GM04504 (cell line): Measurements from ENCODE around the gene PLAAT3.
"Not testable (repeated sequence)": the region's sequence is repeated elsewhere in the genome, so short reads cannot be mapped to it uniquely, and the experiment has no call there.

ENCODE experiments used
- DNase-seq: peaks from one replicate; pipeline ENCODE4 v3.0.0-alpha.2; 2012; ENCODE audit warnings: low read depth

PLAAT3 gene

DNA sequence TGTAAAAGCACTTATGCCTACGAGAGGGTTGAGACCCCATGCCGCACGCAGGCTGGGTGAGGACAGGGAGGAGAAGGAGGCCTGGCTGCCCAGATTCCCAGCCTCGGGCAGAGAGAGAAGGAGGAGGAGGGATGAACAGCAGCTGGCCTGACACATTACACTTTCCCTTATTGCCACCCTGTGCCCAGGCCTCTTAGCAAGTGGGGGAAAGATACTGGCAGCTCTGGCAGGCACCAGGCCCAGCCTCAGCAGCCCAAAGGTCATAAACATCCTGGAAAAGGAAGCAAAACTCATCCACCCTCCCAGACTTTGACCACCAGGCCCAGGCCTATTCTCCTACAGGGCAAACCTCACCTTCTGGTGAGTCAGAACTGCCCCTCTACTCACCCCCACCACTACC, 4.7 kb downstream of the PLAAT3 start:
- DNase-seq = no peak

DNA sequence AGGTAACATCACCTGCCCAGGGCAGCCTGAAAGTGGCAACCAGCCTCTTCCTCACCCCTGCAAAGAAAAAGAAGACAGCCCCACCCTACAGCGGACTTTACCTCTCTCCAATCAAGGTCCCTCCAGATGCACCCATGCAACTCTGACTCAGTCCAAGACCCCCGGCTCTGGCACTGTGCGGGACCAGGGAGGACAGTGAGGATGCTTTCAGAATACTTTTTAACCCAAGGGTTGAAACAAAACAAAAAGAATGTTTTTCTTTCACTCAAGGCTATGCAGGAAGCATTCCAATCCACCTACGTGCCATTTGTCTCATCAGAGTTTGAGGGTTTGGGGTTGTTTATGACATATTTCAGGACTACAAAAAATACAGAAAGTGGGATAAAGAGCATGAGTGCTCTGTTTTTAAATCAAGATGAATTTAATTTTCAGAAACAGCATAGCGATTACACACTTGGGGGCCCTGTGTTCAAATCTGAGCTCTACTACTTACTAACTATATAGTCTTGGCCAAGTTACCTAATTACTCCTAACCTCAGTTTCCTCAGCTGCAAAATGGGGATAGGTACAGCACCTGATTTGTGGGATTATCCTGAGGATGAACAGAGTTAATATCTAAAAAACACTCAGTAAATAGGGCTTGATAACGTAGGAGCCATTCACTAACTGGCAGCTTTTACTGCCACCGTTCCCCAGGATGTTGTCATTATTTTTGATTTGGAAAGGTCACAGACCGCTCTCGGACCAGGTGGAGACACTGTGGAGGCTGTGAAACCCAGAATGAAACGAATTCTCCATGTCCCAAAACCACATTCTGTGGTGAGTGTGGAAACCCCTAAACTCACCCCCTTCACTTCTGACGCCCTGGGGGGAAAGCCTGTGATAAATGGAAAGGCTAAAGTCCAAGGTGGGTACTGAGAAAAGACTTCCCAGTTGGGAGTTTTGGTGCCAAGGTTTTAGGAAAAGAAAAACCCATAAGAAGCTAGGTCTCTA, 5.6 kb downstream of the PLAAT3 start:
- DNase-seq = no peak

DNA sequence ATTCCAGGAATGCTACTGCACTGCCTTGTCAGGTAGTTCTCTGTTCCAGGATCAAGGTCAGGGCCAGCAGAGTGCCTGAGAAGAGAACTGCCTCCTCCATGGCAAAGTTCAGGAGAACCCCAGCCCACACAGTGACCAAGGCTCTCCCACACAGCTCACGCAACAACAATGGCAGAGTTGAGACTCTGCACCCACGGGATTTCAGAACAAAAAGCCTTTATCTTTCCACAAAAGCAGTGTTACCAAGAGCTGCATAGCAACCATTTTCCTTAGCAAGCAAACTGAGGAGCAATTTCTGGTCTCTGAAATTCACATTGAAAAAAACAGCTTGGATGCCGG, 11.1 kb downstream of the PLAAT3 start:
- DNase-seq = no peak

DNA sequence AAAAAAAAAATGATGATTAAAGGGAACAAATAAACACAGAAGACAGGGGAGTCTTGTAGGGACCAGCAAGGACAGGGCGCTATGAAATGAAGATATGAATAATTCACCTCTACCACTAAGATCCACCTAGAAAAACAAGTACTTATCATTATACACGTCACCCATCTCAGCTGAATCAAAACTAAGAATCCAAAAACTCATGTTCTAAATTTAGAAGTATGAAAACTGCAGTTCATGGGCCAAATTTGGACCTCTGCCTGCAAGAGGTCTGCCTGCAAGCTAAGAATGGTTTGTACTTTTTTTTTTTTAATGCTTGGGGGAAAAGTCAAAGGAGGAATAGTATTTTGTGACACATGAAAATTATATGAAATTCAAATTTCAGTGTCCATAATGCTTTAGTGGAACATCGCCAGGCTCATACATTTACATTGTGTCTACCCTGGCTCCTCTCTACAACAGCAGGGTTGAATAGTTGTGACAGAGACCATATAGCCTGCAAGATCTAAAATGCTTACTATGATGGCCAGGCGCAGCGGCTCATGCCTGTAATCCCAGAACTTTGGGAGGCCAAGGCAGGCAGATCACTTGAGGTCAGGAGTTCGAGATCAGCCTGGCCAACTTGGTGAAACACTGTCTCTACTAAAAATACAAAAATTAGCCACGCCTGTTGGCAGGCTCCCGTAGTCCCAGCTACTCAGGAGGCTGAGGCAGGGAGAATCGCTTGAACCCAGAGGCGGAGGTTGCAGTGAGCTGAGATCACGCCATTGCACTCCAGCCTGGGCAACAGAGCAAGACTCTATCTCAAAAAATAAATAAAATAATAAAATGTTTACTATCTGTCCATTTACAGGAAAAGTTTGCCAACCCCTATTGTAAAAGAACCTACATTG, 11.7 kb downstream of the PLAAT3 start:
- DNase-seq = not testable (repeated sequence)

DNA sequence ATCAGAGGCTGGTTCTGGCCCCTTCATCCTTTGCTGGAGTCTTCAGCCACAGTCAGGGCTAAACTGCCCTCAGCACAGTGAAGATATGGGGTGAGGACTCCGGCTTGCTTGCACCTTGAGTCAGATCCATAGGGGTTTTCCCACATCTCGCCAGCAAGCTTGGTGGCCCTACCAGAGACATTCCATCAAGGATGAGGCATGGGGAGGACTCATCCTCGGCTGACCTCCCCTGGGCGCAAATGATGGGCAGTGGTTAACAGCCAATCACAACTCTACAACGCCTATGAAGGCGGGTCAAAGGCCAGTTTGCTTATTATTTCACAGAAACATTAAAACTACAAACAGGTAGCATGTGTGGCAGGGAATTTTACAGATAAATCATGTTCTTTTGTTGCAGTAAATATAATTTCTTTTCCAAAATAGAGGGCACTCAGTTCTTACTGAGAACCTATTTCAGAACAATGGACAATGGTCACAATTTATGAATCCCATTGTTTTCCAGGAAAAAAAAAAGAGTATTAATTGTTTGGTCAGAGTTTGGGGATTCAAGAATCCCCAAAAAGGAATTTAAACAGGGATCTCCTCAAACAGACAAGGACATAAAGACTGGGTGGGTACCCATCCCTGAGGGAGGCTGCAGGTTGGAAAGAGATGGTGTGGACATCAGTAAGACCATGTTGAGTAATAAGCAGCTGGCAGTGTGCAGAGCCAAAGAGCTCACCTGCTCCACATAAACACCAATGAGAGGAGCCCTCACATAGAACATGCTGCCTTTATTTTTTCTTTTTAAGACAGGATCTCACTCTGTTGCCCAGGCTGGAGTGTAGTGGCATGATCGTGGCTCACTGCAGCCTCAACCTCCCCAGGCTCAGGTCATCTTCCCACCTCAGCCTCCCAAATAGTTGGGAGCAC, 14.8 kb downstream of the PLAAT3 start:
- peak; percentile 32 for DNase-seq

DNA sequence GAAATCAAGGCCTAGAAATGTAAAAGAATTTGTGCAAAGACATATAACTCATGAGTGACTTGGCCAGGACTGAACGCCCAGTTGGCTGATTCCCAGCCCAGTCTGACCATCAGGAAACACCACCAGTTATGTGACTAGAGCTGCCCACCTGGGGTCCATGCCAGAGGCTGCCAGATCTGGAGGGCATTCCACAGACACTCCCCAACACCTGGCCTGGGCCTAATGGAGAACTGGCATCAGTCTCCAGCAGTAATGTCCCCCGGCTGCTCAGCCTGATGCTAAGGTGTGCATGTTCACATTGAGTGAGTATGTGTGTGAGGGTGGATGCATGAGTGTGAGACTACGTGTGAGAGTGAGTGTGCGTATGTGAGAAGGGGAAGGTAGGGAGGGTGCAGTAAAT, 15.7 kb downstream of the PLAAT3 start:
- DNase-seq = no peak

DNA sequence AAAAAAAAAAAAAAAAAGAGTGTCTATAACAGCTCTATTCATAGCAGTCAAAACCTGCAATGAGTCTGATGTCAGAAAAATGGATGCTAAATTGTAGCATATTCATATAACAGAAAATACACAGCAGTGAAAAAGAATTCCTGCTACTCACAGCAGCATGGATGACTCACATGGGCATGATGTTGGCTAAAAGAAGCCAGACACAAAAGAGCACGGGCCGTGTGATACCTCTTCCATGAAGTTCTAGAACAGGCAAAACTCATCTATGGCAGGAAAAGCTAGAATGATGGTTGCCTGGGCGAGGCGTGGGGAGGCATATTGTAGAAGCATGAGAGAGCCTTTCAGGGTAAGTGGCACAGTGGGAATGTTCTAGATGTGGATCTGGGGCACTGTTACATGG, 18.9 kb downstream of the PLAAT3 start:
- no peak for DNase-seq

DNA sequence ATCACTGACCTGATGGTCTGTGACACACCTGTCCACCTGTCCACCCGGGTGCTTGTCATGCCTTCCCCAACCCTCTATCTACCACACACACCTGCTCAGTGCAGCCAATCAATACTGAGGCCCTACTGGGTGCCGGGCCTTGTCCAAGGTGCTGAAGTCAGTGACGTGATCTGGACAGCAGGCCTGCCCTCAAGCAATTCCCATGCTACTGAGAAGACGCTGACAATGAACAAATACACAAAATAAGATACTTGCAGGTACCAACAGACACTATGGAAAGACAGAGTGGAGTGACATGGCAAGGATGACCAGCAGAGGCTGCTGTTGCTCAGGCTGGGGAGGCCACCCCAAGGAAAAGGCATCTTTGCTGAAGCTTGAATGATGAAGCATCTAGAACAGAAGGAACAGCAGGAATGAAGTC, 21.2 kb downstream of the PLAAT3 start:
- DNase-seq = no peak

DNA sequence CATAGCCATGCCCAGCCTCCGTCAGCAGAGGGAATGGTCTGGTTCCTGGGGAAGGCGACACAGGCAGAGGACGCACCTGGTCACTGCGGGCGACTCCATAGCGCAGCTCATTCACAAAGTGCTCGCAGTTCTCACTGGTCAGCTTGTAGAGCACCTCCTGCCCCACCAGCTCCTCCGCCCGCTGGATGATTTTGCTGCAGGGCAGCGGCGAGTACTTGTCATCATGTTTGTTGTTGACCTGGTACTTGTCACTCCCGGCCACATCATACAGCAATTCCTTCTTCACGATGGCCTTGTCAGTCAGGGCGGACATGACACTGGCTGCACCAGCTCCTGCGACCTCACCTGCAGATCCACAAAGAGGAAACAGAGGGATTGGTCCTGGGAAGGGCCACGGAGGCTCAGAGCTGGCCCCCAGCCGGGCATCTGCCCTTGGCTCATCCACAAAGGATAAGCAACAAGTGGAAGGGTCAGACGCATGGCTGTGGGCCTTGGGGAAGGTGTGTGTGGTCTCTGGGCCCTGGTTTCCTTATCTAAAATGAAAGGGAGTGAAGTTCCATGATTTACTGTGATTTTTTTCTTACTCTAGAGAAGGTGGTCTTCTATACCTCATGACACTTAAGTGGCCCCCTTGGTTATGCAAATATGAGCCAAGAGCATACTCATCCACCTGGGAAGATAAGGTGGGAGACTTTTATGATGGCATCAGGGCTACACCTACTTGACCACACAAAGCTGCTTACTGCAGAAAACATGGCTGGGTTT, 24.0 kb downstream of the PLAAT3 start:
- no peak for DNase-seq

DNA sequence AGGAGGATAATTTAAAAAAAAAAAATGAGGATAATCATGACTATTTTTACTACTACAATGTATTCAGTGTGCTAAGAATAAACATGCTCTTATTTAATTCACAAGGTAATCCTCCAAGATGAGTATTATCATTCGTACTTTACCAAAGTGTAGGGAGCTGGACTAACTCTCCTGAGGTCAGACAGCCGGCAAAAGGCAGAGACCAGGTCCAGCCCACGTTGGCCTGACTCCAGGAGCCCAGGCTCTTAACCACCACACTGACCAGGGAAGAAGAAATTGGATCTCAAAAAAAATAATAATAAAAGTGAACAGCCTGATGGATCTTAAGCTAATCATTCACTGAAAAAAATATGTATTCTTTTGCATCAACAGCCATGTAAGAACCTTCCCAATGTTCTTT, 25.2 kb downstream of the PLAAT3 start:
- no peak for DNase-seq

DNA sequence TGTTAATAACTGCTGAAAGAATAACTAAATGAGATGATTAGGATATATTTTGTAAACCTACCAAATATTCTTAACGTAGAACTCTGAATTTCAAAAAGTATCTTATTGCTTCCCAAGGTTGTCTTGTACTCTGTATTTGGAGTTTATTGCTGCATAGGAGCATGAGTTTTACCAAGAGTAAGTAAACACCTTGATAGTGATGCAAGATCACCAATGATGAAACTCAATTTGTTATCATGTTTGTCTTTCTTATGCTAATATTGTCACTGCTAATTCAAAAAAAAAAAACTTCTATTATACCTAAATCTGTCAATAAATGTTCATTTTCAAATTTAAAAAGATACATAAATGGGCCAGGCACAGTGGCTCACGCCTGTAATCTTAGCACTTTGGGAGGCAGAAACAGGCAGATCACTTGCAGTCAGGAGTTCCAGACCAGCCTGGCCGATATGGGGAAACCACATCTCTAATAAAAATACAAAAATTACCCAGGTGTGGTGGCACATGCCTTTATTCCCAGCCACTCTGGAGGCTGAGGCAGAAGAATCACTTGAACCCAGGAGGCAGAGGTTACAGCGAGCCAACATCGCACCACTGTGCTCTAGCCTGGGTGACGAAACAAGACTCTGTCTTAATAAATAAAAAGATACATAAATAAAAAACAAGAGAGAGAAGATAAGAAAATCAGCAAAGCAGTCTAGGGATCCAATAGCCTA, 27.6 kb downstream of the PLAAT3 start:
- DNase-seq = no peak

DNA sequence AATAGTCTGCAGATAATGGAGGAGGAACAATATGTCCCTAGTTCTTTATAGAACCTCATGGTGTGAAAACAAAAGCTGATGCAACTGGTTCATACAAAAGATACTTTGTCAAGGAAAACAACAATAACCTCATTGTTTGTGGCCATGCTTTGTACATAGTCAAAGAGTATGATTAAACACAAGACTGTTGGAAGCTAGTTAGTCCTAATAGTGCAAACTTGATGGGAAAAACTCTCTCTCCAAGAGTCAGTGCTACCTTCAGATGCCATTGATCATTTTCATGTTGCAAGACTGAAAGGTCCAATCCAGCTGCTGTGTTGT, 30.9 kb downstream of the PLAAT3 start:
- no peak for DNase-seq

DNA sequence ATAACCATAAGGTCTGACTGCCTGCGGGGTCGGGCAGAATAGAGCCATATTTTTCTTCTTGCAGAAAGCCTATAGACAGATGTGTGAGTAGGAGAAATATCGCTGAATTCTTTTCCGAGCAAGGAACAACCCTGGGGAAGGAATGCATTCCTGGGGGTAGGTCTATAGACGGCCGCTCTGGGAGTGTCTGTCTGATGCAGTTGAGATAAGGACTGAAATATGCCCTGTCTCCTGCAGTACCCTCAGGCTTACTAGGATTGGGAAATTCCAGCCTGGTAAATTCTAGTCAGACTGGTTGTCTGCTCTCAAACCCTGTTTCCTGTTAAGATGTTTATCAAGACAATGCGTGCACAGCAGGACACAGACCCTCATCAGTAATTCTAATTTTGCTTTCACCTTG, 33.0 kb downstream of the PLAAT3 start:
- DNase-seq = not testable (repeated sequence)

DNA sequence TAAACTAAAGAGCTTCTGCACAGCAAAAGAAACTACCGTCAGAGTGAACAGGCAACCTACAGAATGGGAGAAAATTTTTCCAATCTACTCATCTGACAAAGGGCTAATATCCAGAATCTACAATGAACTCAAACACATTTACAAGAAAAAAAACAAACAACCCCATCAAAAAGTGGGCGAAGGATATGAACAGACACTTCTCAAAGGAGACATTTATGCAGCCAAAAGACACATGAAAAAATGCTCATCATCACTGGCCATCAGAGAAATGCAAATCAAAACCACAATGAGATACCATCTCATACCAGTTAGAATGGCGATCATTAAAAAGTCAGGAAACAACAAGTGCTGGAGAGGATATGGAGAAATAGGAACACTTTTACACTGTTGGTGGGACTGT, 35.4 kb downstream of the PLAAT3 start:
- not testable (repeated sequence) for DNase-seq

DNA sequence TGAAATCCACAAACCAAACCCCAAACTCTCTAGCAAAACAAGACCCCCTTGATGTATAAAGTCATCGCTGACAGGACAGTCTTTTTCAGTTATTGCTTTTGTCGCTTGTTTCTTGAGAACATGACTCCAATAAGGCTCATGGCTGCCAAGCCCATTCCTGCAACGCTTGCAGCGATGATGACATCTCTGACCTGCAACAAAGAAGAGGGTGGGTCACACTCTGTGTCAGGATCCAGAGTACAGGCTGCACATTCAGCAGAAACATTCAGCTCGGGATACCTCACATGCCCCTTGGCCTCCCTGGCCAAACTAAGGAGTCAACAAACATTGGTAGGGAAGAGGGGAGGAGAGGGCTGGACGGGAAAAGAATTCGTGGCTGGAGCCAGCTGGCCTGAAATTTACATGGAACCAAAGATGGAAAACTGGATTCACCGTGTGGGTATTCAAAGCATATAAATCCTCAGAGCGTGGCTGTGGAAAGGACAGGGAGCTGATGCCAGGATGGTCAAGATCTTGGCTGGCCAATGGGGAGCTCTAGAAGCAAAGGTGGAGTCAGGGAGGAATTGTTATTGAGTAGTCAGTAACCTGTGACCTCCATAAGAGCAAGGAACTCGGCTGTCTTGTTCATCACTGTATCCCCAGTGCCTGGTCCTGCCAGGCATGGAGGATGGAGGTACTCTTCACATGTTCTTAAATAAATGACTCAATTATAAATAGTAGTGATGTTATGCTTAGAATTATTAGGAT, 39.2 kb downstream of the PLAAT3 start:
- no peak for DNase-seq

DNA sequence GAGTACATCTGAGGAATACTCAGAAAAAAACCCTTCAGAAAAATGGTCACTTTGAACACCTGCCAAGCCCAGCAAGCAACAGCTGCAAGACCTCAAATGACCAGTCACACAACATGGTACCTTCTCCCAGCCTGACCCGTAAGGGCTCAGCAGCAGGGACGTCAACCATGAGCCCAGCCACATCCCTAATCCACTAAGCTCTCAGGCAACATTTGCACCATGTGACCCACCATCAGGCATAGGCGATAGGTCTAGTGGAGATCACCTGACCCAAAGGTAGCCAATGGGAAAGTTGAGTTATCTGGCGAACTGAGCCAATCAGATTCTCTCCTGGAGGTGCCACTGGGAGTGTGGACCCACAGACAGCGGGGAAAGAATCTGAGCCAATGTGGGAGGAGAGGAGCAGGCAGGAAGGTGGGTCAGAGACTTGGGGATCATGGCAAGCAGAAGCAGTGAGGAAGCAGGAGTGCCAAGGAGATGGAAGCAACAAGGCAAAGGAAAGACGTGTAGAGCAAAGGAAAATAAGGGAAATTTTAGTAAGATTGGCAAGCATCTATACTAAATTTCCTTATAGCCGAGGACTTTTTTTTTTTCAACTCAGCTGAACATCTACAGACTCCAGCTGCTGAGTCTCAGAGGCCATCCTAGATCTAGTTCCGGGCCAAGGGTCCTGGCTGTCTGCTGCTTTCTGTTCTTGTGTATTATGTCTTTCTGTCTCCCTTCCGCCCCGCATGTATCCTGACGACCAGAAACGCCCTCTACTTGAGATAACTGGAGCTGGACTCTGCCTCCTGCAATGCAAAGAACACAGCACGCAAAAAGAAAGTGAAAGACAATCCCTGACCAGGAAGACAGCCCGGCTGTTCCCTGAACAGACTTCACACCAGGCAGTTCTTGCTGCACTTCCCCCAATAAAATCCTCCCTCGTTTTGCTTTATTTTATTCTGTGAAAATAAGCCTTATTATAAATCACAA, 40.1 kb downstream of the PLAAT3 start:
- DNase-seq = peak; percentile 28

DNA sequence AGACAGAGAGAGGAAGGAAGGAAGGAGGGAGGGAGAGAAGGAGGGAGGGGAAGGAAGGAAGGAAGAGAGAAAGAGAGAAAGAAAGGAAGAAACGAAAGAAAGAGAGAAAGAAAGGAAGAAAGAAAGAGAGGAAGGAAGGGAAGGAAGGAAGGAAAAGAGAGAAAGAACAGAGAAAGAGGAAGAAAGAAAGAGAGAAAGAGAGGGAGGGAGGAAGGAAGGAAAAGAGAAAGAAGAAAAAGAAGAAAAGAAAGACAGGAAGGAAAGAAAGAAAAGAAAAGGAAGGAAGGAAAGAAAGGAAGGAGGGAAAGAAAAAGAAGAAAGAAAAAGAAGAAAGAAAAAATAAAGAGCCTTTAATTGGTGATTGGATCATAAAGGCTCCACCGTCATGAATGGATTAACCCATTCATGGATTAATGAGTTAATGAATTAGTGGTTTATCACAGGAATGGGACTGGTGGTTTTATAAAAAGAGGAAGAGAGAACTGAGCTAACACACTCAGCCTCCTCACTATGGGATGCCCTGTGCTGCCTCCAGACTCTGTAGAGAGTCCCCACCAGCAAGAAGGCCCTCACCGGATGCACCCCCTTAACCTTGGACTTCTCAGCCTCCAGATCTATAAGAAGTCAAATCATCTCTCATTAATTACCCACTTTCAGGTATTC, 42.1 kb downstream of the PLAAT3 start:
- no peak for DNase-seq

DNA sequence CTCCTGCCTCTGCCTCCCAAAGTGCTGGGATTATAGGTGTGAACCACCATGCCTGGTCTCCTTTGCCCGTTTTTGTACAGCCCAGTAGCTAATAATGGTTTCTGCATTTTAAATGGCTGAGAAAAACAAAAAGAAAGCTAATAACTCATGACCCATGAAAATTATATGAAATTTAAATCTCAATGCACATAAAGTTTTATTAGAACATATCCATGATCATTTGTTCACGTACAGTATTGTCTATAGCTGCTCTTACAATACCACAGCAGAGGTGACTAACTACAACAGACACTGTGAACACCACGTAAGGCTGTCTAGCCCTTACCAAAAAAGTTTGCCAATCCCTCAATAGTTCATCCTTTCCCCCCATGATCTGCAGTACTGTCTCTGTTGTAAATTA, 44.7 kb downstream of the PLAAT3 start:
- no peak for DNase-seq
